ENCODE measurements around the gene MSLN.
"Not testable (repeated sequence)": the region's sequence is repeated elsewhere in the genome, so short reads cannot be mapped to it uniquely, and the experiment has no call there.

The MSLN gene

DNA sequence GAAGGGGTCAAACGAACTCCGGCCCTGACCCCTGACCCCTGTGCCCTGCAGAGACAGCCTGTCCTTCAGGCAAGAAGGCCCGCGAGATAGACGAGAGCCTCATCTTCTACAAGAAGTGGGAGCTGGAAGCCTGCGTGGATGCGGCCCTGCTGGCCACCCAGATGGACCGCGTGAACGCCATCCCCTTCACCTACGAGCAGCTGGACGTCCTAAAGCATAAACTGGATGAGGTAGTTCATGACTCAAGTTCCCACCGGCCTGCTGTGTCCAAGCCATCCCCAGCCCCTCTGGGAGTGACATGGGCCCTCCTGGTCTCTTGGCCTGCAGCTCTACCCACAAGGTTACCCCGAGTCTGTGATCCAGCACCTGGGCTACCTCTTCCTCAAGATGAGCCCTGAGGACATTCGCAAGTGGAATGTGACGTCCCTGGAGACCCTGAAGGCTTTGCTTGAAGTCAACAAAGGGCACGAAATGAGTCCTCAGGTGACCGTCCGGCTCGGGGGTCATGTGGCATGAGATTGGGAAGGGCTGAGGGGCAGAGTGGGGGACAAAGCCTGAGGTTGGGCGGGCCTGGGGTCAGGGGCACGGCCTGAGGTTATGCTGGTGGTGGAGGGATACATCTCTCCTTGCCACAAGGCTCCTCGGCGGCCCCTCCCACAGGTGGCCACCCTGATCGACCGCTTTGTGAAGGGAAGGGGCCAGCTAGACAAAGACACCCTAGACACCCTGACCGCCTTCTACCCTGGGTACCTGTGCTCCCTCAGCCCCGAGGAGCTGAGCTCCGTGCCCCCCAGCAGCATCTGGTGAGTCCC, 5.7 kb downstream of the MSLN start:
- no peak for DNase-seq
- intact Hi-C loops (cut with DNase I): no loop called here

DNA sequence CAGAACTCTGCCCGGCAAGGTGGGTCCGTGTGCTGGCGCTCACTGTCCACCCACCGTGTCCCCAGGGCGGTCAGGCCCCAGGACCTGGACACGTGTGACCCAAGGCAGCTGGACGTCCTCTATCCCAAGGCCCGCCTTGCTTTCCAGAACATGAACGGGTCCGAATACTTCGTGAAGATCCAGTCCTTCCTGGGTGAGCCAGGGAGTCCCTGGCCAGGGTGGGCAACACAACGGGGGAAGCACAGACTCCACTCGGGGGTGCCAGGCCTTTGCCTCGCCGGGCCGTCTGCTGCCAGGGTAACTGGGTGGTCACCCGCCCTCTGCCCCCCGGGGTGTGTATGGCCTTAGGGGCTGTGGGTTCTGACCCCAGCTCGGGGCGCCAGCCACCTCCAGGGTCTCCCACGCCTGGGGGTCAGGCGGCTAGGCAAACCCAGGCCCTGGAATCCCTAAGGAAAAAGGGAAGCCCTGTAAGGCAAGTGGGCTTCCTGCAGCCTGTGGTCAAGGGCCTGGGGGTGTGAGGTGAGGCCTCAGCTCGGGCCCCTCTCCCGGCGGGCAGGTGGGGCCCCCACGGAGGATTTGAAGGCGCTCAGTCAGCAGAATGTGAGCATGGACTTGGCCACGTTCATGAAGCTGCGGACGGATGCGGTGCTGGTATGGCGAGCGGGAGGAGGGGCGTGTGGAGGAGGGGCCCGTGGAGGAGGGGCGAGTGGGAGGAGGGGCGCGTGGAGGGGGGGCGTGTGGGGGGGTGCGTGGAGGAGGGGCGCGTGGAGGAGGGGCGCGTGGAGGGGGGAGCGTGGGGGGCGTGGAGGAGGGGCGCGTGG, 6.5 kb downstream of the MSLN start:
- DNase-seq: no peak
- intact Hi-C loops (cut with DNase I): no loop called here

GRCh38 chr16:767743-768235, 7.3 kb downstream of the MSLN start:
- intact Hi-C loops (cut with DNase I): no loop called here
- DNase-seq: no peak

DNA sequence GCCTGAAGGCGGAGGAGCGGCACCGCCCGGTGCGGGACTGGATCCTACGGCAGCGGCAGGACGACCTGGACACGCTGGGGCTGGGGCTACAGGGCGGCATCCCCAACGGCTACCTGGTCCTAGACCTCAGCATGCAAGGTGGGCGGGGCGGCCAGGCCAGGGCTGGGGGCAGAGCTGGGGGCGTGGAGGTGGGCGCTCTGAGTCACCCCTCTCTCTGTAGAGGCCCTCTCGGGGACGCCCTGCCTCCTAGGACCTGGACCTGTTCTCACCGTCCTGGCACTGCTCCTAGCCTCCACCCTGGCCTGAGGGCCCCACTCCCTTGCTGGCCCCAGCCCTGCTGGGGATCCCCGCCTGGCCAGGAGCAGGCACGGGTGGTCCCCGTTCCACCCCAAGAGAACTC, 7.9 kb downstream of the MSLN start:
- intact Hi-C loops (cut with DNase I): no loop called here
- DNase-seq: no peak

GRCh38 chr16:769184-769784, 8.8 kb downstream of the MSLN start:
- intact Hi-C loops (cut with DNase I): no loop called here
- DNase-seq: no peak

- intact Hi-C loops (cut with DNase I): no loop called here
- DNase-seq: peak in 1 of 42 donors; percentile 0
Observed at GRCh38 chr16:769934-770333, 9.4 kb downstream of the MSLN start.

GRCh38 chr16:770411-770810, 9.9 kb downstream of the MSLN start:
- intact Hi-C loops (cut with DNase I): no loop called here

GRCh38 chr16:772959-773358, 12.4 kb downstream of the MSLN start:
- intact Hi-C loops (cut with DNase I): no loop called here
- no peak for DNase-seq

More at GRCh38 chr16:770411-770810, 9.9 kb downstream of the MSLN start:
- DNase-seq: no peak

DNA sequence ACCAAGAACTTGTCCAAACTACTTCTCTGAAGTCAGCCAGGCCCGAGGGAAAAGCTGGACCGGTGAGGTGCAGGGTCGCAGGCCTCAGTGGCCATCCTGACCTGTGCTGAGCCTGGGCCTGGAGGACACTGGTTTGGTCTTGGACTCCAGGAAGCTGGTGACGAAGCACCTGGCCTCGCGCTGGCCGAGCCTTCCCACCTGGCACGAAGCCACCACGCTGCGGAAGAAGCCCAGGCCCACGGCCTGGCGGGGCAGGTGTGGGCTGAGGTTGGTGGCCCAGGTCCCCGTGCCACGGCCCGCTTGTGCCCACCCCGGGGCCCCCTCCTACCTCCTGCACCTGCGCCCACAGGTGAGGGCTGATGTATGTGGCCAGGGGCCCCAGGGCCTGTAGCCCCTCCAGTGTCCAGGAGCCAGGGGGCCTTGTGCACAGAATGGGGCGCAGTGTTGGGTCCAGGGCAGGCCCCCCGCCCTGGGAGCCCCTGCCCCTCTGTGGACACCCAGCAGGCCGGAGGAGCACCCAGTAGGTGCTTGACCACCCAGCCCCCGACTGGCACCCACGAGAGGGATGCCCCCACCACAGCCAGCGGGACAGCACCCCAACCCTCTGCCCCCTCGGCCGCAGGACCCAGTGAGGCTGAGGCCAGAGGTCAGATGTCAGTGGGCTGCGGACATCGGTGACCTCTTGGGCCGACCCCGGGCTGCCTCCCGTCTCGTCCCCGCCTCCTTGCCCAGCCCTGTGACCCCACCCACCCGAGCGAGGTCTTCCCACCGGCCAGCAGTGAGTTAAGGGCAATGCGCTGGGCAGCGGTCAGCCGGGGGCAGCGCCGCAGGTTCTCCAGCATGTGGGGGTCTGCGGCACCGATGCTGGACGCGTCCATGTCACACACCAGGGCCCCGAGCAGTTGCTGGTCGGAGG, 13.8 kb downstream of the MSLN start:
- intact Hi-C loops (cut with DNase I): no loop called here
- no peak for DNase-seq

GRCh38 chr16:775236-775796, 14.8 kb downstream of the MSLN start:
- intact Hi-C loops (cut with DNase I): no loop called here
- DNase-seq: no peak

GRCh38 chr16:776298-776697, 15.8 kb downstream of the MSLN start:
- DNase-seq; intact Hi-C loops (cut with DNase I): not testable (repeated sequence)

DNA sequence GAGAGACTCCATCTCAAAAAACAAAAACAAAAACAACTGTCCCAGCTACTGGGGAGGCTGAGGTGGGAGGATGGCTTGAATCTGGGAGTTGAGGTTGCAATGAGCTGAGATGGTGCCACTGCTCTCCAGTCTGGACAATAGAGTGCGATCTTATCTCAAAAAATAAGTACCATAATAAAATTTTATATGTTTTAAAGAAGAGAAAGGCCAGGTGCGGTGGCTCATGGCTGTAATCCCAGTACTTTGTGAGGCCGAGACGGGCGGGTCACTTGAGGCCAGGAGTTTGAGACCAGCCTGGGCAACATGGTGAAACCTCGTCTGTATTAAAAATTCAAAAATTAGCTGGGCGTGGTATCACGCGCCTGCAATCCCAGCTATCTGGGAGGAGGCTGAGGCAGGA, 16.3 kb downstream of the MSLN start:
- no peak for DNase-seq
- intact Hi-C loops (cut with DNase I): no loop called here

GRCh38 chr16:777826-778225, 17.3 kb downstream of the MSLN start:
- intact Hi-C loops (cut with DNase I): no loop called here
- DNase-seq: no peak

DNA sequence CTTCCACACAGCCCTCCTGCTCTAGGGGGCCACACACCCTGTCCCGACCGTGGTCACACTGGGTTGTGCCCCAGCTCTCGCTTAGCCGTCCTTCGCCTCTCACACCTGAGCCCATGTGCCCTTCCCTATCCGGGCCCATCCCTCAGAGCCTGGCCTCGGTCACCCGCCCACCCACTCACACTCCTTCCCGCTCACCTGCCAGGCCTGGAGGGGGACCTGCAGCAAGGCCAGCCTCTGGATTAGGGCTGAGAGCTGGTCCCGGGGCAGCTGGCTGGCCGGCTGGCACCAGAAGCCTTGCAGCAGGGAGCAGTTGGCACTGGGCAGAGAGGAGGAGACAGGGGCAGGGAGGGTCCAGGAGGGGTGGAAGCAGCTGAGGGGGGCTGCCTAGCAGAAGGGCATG, 17.9 kb downstream of the MSLN start:
- no peak for DNase-seq
- intact Hi-C loops (cut with DNase I): no loop called here

DNA sequence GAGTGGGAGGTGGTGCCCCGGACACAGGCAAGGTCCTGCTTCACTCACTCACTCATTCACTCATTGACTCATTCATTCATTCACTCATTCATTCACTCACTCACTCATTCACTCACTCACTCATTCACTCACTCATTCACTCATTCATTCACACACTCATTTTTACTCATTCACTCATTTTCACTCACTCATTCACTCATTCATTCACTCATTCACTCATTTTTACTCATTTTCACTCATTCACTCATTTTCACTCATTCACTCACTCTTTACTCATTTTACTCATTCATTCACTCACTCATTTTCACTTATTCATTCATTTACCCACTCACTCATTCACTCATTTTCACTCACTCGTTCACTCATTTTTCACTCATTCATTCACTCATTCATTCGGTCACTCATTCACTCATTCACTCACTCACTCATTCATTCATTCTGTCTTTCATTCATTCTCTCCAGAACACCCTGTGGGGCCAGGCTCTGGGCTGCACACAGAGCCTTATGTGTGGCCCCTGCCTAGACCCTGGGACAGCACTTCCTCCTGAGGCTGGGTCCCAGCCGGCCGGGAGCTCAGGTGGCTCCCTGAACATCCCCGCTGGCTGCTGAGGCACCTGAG, 18.5 kb downstream of the MSLN start:
- intact Hi-C loops (cut with DNase I): no loop called here
- DNase-seq: no peak

- no peak for DNase-seq
- intact Hi-C loops (cut with DNase I): no loop called here
Observed at GRCh38 chr16:779561-779960, 19.0 kb downstream of the MSLN start.

- DNase-seq: no peak
- intact Hi-C loops (cut with DNase I): no loop called here
Observed at GRCh38 chr16:780296-780695, 19.8 kb downstream of the MSLN start.

DNA sequence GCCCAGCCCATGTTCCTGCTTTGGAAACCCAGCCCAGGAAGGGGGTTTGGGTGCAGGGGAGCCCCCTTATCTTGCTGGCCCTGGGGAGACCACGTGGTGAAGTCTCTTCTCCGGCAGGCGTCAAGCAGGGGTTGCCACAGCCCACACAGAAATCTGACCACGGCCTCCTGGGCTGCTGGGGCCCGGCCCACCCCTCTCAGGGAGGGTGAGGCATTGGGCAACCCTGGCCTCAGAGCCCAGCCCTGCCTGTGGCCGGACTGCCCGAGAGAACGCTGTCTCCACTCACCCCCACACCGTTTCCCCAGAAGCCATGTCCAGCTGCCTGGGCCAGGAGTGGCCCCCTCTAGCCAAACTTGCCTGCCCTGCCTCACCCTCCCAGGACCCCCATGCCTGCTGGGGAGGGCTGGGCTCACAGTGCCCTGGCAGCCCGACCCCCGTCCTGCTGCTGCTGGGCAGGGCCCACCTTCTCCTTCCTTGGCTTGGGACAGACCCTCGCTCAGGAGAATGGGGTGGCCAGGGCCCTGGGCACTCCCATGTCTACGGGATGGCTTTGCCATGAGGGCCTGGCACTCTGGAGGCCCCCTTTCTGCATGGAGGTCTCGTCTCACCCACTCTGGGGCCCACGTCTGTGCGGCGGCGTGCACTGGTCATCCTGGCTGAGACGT, 20.9 kb downstream of the MSLN start:
- DNase-seq: no peak
- intact Hi-C loops (cut with DNase I): no loop called here
